GM12878 (cell line): Measurements from ENCODE around the gene CCDC74B. TPM values are rescaled to one million over a fixed set of nuclear protein-coding genes. Genes with fewer than 3 reads are reported as not detected.
"Not testable (repeated sequence)": the region's sequence is repeated elsewhere in the genome, so short reads cannot be mapped to it uniquely, and the experiment has no call there.

Experiments
- ATAC-seq: fragments of 200-7000 bp; cut with Tn5 transposase; 3 replicates; pipeline ENCODE4 v1.9.1; 2020; ENCODE audit warnings: mild to moderate bottlenecking, moderate library complexity
- BruUV-seq: library from RNA; stranded (reverse); fragments of 400-500 nt; replicated peaks from 2 replicates; lab custom pipeline; 2021; lab: Mats Ljungman, UMichigan
- CTCF ChIA-PET: fragments of 300-600 bp; sonication (Branson Sonifier 250); formaldehyde crosslinking; extraction: SDS; loops from one replicate; lab custom pipeline; 2021; ENCODE audit warnings: inconsistent platforms; lab: Yijun Ruan, JAX
- POLR2A ChIA-PET: fragments of 350-600 bp; formaldehyde crosslinking; extraction: SDS; loops from one replicate; lab custom pipeline; 2021; ENCODE audit warnings: inconsistent platforms; lab: Charles Lee
- RAD21 ChIA-PET: fragments of 300-600 bp; sonication (Branson Sonifier 250); formaldehyde crosslinking; loops from one replicate; lab custom pipeline; 2023; ENCODE audit warnings: antibody characterized with exemption; ENCODE audit not compliant: unreplicated experiment; lab: Charles Lee
- SMC1A ChIA-PET: fragments of 300-600 bp; sonication (Branson Sonifier 250); formaldehyde crosslinking; loops from one replicate; lab custom pipeline; 2023; ENCODE audit not compliant: unreplicated experiment, uncharacterized antibody; lab: Charles Lee
- DNase-seq: peaks from one replicate; pipeline ENCODE4 v3.0.0-alpha.2; 2011; ENCODE audit warnings: low read depth, low spot score
- FAIRE-seq: peaks from 3 replicates; lab custom pipeline; 2011; peaks lifted over from hg19 to GRCh38; lab: Jason Lieb, UNC
- H2AFZ ChIP-seq: 2 replicates; pipeline ENCODE4 v1.6.0; 2011; ENCODE audit warnings: low read depth, low read length, control low read depth; ENCODE audit not compliant: control insufficient read depth
- H3K27ac ChIP-seq: 2 replicates; pipeline ENCODE4 v1.5.1; 2011; ENCODE audit warnings: control low read depth; ENCODE audit not compliant: control insufficient read depth, insufficient read depth
- H3K27me3 ChIP-seq, 2 experiments: replicated peaks in 1 of 2; 2 replicates each; pipeline versions ENCODE4 v1.6.0 to v1.6.1; 2011; ENCODE audit warnings: low read length in 1 of 2; ENCODE audit not compliant: control insufficient read depth in 2 of 2, insufficient read depth in 2 of 2
- H3K36me3 ChIP-seq, 2 experiments: 2 replicates each; pipeline ENCODE4 v1.5.1; 2011; ENCODE audit warnings: low read length in 1 of 2; ENCODE audit not compliant: control insufficient read depth in 2 of 2, insufficient read depth in 2 of 2
- H3K4me1 ChIP-seq: 2 replicates; pipeline ENCODE4 v1.6.1; 2011; ENCODE audit warnings: mild to moderate bottlenecking, low read length, moderate library complexity, mixed read lengths; ENCODE audit not compliant: control insufficient read depth, insufficient read depth
- H3K4me2 ChIP-seq: 2 replicates; pipeline ENCODE4 v1.6.0; 2011; ENCODE audit warnings: control low read depth; ENCODE audit not compliant: control insufficient read depth, insufficient read depth
- H3K4me3 ChIP-seq: fragments of 200-600 bp; sonication (generic); 2 replicates; pipeline ENCODE4 v1.5.1; 2016
- H3K79me2 ChIP-seq: 2 replicates; pipeline ENCODE4 v1.6.0; 2011; ENCODE audit warnings: low read length; ENCODE audit not compliant: control insufficient read depth, insufficient read depth
- H3K9ac ChIP-seq: 2 replicates; pipeline ENCODE4 v1.8.0; 2011; ENCODE audit warnings: low read length, control low read depth, mixed read lengths; ENCODE audit not compliant: control insufficient read depth, insufficient read depth
- H3K9me3 ChIP-seq: replicated peaks from 3 replicates; pipeline ENCODE4 v1.5.1; 2011; ENCODE audit warnings: mild to moderate bottlenecking, low read length; ENCODE audit not compliant: control insufficient read depth, insufficient read depth
- H4K20me1 ChIP-seq: 2 replicates; pipeline ENCODE4 v1.6.0; 2011; ENCODE audit not compliant: control insufficient read depth, insufficient read depth
- BRCA1 ChIP-seq: IDR thresholded peaks from 2 replicates; pipeline ENCODE4 v1.6.1; 2011; ENCODE audit warnings: low read depth, low read length, improper control_type of control experiment
- CREB1 ChIP-seq: IDR thresholded peaks from 2 replicates; pipeline ENCODE4 v1.6.1; 2012; ENCODE audit warnings: low read depth, mild to moderate bottlenecking, inconsistent platforms
- KDM1A ChIP-seq: fragments of 200-600 bp; sonication (generic); IDR thresholded peaks from 2 replicates; pipeline ENCODE4 v1.6.1; 2016; ENCODE audit warnings: borderline replicate concordance
- MXI1 ChIP-seq: fragments of 150-350 bp; IDR thresholded peaks from 2 replicates; pipeline ENCODE4 v1.6.1; 2011; ENCODE audit warnings: low read depth, mild to moderate bottlenecking, inconsistent platforms, low read length, improper control_type of control experiment
- SREBF1 ChIP-seq: IDR thresholded peaks from 2 replicates; pipeline ENCODE4 v1.6.1; 2012; ENCODE audit warnings: mild to moderate bottlenecking, low read length
- WGBS: methylation state at CpG from one replicate; pipeline ENCODE4 v1.1.6; 2016; ENCODE audit warnings: low lambda C conversion rate; ENCODE audit not compliant: insufficient replicate concordance, insufficient coverage; ENCODE audit errors: missing lambda C conversion rate; 5-methylcytosine and 5-hydroxymethylcytosine counted together
- in situ Hi-C: fragments of 300-500 bp; cut with MboI; formaldehyde crosslinking; loops from 9 replicates; pipeline ENCODE4 v1.14.3; 2018; ENCODE audit warnings: mixed read lengths
- intact Hi-C: fragments of 100-400 bp; cut with micrococcal nuclease; formaldehyde crosslinking; loops from one replicate; pipeline ENCODE4 v1.14.2; 2022; ENCODE audit not compliant: unreplicated experiment
- polyA plus RNA-seq, 11 experiments: library from polyadenylated mRNA; depleted of rRNA in 4 of 11; unstranded in 6 of 11; stranded (reverse) in 5 of 11; fragments of >200 nt; fragmentation: Nextera tagmentation in 4 of 11; fragmentation: Illumina TruSeq in 1 of 11; extraction: Ambion mirVana in 4 of 11; extraction: Trizol in 1 of 11; gene quantifications; 1 replicate in 1 of 11; 2 replicates in 10 of 11; pipeline versions ENCODE4 v1.2.1 to v1.2.3, GENCODE V29; 2011 to 2016; ENCODE audit warnings: inconsistent platforms in 2 of 11, missing spikeins in 2 of 11, low read depth in 1 of 11
- total RNA-seq, 4 experiments: library from RNA; depleted of rRNA in 3 of 4; stranded (reverse); fragments of >200 nt in 3 of 4; fragmentation: Illumina TruSeq in 1 of 4; extraction: Trizol in 1 of 4; gene quantifications; 2 replicates each; pipeline versions ENCODE4 v1.2.1 to v1.2.3, GENCODE V29; 2013 to 2021
- TF ChIP-seq, protein P1 (sequence below): fragments of 450-650 bp; IDR thresholded peaks from 2 replicates; pipeline ENCODE4 v1.6.1; 2017; ENCODE audit warnings: antibody characterized with exemption, mild to moderate bottlenecking, moderate library complexity

The CCDC74B gene
- total and polyA plus RNA-seq, 10 of the 15 experiments (the other 5 are each of a cell fraction or from before 2014, with no cell fraction given), result 0.52 to 21.2 (median 9.7) TPM

DNA sequence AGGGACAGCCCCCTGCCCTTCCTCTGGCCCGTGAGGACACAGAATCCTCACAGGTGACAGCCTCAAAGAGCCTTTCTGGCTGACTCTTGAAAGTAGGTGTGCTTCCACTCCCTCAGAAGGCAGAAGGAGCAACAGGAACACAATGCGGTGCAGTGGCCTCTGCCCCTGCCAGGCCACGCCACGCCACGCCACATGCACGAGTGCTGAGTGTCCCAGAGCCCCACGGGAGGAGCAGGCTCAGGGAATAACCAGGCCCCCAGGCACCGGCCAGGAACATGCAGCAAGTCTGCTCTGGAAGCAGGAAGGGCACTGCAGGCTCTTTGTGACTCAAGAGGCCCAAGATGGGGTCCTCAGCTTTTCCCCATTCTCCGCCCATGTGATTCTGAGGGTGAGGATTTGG lies 18.1 kb upstream of the CCDC74B start:
- H2AFZ ChIP-seq, result no peak overlapping the region
- ChIA-PET RAD21 (no interaction called here), POLR2A (no interaction called here), CTCF (no interaction called here), SMC1A (no interaction called here)
- H3K4me3 ChIP-seq, result no peak overlapping the region
- TF ChIP-seq SREBF1 (no peak), MXI1 (no peak), KDM1A (no peak), CREB1 (no peak), BRCA1 (no peak)
- TF ChIP-seq, protein P1, sequence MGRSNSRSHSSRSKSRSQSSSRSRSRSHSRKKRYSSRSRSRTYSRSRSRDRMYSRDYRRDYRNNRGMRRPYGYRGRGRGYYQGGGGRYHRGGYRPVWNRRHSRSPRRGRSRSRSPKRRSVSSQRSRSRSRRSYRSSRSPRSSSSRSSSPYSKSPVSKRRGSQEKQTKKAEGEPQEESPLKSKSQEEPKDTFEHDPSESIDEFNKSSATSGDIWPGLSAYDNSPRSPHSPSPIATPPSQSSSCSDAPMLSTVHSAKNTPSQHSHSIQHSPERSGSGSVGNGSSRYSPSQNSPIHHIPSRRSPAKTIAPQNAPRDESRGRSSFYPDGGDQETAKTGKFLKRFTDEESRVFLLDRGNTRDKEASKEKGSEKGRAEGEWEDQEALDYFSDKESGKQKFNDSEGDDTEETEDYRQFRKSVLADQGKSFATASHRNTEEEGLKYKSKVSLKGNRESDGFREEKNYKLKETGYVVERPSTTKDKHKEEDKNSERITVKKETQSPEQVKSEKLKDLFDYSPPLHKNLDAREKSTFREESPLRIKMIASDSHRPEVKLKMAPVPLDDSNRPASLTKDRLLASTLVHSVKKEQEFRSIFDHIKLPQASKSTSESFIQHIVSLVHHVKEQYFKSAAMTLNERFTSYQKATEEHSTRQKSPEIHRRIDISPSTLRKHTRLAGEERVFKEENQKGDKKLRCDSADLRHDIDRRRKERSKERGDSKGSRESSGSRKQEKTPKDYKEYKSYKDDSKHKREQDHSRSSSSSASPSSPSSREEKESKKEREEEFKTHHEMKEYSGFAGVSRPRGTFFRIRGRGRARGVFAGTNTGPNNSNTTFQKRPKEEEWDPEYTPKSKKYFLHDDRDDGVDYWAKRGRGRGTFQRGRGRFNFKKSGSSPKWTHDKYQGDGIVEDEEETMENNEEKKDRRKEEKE, result no peak
- FAIRE-seq, result no peak
- no peaks in the 10 kb centered on the region for H4K20me1 ChIP-seq
- no TSS peak for BruUV-seq
- intact Hi-C loops (no loop called here), in situ Hi-C loops (no loop called here)
- no peaks in the 10 kb centered on the region for H3K79me2 ChIP-seq
- no peaks in the 10 kb centered on the region for H3K27me3 ChIP-seq
- ATAC-seq, result no peak
- WGBS, result 85% methylated on average over 7 of the region's 9 CpGs
- H3K27ac ChIP-seq, result no peak overlapping the region
- no peak for DNase-seq
- H3K4me2 ChIP-seq, result no peak overlapping the region
- H3K4me1 ChIP-seq, result peaks cover 9% of the 10 kb centered on the region
- no peaks in the 10 kb centered on the region for H3K9me3 ChIP-seq
- H3K9ac ChIP-seq, result no peak overlapping the region
- H3K36me3 ChIP-seq, result peaks cover 7 to 13% of the 10 kb centered on the region in 2 experiments; a peak in 3 of 4 replicates

DNA sequence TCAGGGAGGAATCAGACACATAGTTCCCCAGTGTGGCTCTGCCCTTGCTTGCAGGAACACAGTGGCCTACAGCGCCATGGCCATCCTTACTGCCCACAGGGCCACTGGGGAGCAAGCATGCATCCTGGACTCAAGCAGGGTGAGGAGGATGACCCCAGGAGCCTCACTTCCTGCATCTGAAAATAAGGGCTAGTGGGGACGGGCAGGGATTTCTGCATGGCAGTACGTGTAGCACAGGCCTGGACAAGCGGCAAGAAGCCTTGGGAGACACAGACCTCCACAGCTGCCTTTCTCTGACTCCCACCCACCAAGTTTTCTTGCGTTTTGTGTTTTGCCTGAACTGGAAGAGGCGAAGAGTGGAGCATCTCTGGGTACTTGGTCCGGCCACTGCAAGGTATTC lies 17.6 kb upstream of the CCDC74B start:
- ATAC-seq, H3K4me2 ChIP-seq, H3K4me3 ChIP-seq, SMC1A ChIA-PET, CTCF ChIA-PET, BruUV-seq, FAIRE-seq, DNase-seq, in situ Hi-C loops, intact Hi-C loops, H3K9me3 ChIP-seq, H4K20me1 ChIP-seq, POLR2A ChIA-PET, H3K27ac ChIP-seq, H3K27me3 ChIP-seq, RAD21 ChIA-PET, H2AFZ ChIP-seq, H3K79me2 ChIP-seq, H3K9ac ChIP-seq: not testable (repeated sequence)
- peaks cover 14% of the 10 kb centered on the region for H3K4me1 ChIP-seq
- peaks cover 7 to 13% of the 10 kb centered on the region in 2 experiments; a peak in 3 of 4 replicates for H3K36me3 ChIP-seq
- WGBS, result 85% methylated on average over 6 of the region's 7 CpGs

DNA sequence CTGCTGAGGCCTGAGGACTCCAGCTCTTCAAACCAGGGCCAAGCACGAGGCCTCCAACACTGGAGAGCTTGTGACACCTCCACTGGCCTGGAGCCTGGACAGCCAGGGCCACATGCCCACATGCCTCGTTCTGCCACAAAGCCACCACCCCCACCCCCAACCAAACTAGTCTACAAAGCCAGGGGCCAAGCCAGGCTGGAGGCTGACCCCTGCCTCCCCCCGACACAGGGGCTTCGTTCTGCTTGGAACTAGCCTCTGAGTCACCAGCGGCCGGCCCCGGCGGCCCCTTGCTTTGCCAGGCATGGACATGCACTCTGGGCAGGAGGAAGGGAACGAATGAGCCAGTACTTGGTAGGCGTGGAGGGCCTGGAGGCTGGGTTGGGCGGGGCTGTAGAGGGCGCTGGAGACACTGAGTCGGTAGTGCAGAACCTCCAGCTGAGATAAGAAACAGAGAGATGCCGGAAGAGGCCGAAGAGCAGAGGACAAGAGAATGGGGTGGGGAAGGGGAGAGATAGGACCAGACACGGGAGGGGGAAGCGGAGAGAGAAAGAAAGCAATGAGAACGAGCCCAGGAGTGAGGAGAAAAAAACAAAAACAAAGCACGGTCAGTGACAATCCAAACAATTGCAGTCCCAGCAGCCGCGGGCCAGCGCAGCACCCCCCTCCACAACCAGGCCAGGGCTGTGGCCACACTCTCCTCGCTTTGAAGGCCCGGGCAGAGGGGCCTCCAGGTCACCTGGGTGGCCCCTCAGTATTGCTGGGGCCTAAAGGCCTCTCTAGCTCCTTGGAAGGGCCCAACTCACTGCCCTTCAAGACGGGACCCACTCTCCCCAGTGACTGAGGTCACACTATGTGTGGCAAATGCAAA lies 16.2 kb upstream of the CCDC74B start:
- DNase-seq, H3K9ac ChIP-seq, ATAC-seq, RAD21 ChIA-PET, H2AFZ ChIP-seq, POLR2A ChIA-PET, CTCF ChIA-PET, FAIRE-seq, H3K9me3 ChIP-seq, H3K4me3 ChIP-seq, intact Hi-C loops, H3K27ac ChIP-seq, H3K4me2 ChIP-seq, SMC1A ChIA-PET, H3K27me3 ChIP-seq, H4K20me1 ChIP-seq, BruUV-seq, H3K79me2 ChIP-seq, in situ Hi-C loops: not testable (repeated sequence)
- peaks cover 5 to 14% of the 10 kb centered on the region in 2 experiments; a peak in 3 of 4 replicates for H3K36me3 ChIP-seq
- peaks cover 18% of the 10 kb centered on the region for H3K4me1 ChIP-seq
- 78% methylated on average over 22 of the region's 25 CpGs for WGBS
